ENCODE results near the gene ACBD6.

The ACBD6 gene

DNA sequence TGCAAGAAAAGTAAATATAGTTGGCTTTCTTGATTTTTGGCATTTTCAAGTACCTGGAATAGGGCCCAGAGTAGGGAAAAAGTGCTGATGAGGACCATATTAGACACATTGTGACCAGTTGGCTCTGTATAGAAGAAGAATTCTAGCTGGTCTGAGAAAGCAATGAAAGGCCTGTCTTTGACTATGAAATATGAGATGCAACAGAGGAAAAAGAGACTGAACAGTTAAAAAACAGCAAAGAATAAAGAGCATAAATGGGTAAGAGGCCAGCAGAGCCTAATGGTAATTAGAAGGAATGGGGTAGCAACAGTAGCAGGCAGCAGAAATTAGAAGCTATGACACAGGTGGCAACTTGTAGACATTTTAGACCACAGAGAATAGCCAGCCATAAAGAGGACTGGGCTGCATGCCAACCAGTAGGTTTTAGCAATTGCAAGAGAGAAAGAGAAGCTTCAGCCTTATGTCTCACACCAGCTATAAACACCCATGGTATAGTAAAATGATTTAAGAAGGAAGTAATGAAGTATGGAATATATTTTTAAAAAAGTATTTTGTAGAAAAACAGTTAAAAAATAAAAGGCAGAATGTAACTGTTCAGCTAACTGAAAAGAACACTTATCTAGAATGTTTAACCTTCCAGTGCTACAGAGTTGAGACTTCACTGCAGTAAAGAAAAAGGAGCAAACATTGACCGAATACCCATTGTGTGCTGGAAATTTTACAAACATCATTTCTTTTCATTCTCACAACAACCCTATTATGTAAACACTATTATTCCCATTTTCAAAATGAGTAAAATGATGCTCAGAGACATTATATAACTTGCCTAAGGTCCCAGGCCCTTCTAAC, 158.2 kb downstream of the ACBD6 start:
- H3K4me3 ChIP-seq (ENCODE audit: low read depth, low read length): no peak overlapping the region
- H3K36me3 ChIP-seq (ENCODE audit: control insufficient read depth, insufficient read depth, low read length): no peaks in the 10 kb centered on the region
- H3K9ac ChIP-seq (ENCODE audit: low read depth, low read length): no peak overlapping the region
- H3K27me3 ChIP-seq (ENCODE audit: control insufficient read depth, insufficient read depth, low read length): no peaks in the 10 kb centered on the region
- no peak overlapping the region for H3K27ac ChIP-seq (ENCODE audit: low read depth, low read length)
- H3K9me3 ChIP-seq (ENCODE audit: control insufficient read depth, insufficient read depth, low read length): no peaks in the 10 kb centered on the region
- no peaks in the 10 kb centered on the region for H3K4me1 ChIP-seq (ENCODE audit: control insufficient read depth, insufficient read depth, low read length)

DNA sequence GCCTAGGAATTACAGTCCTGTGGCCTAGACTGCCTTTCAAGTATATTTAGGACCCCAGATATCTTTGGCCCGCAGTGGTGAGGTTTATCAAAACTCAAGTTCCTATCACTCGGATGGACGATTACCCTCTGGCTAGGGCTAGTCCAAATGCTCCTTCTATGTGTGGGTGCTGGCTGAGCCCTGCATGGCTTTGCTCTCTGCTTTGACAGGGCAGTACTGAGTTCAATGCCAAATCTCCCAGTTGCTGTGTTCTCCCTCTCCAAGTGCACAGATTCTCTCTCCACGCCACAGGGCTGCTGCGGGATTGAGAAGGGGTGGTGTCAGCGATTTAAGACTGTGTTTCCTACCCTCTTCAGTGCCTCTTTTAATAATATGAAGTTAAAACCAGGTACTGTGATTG, 175.3 kb downstream of the ACBD6 start:
- Histone ChIP-seq H3K9me3 (ENCODE audit: control insufficient read depth, insufficient read depth, low read length) (peaks cover 2% of the 10 kb centered on the region; the same call in 1 of the 2 replicates), H3K27me3 (ENCODE audit: control insufficient read depth, insufficient read depth, low read length) (no peaks in the 10 kb centered on the region), H3K36me3 (ENCODE audit: control insufficient read depth, insufficient read depth, low read length) (no peaks in the 10 kb centered on the region), H3K9ac (ENCODE audit: low read depth, low read length) (no peak overlapping the region), H3K4me1 (ENCODE audit: control insufficient read depth, insufficient read depth, low read length) (no peaks in the 10 kb centered on the region), H3K4me3 (ENCODE audit: low read depth, low read length) (no peak overlapping the region), H3K27ac (ENCODE audit: low read depth, low read length) (no peak overlapping the region)

GRCh38 chr1:180312926-180313325, 189.5 kb downstream of the ACBD6 start:
- Histone ChIP-seq H3K27me3 (ENCODE audit: control insufficient read depth, insufficient read depth, low read length) (no peaks in the 10 kb centered on the region), H3K27ac (ENCODE audit: low read depth, low read length) (no peak overlapping the region), H3K36me3 (ENCODE audit: control insufficient read depth, insufficient read depth, low read length) (peaks cover 5% of the 10 kb centered on the region), H3K9me3 (ENCODE audit: control insufficient read depth, insufficient read depth, low read length) (no peaks in the 10 kb centered on the region), H3K4me3 (ENCODE audit: low read depth, low read length) (no peak overlapping the region), H3K9ac (ENCODE audit: low read depth, low read length) (no peak overlapping the region), H3K4me1 (ENCODE audit: control insufficient read depth, insufficient read depth, low read length) (peaks cover 11% of the 10 kb centered on the region; the same call in 1 of the 2 replicates)

GRCh38 chr1:180311011-180311730, 191.2 kb downstream of the ACBD6 start:
- peaks cover 5% of the 10 kb centered on the region for H3K36me3 ChIP-seq (ENCODE audit: control insufficient read depth, insufficient read depth, low read length)
- no peak overlapping the region for H3K27ac ChIP-seq (ENCODE audit: low read depth, low read length)
- no peak overlapping the region for H3K4me3 ChIP-seq (ENCODE audit: low read depth, low read length)
- no peak overlapping the region for H3K9ac ChIP-seq (ENCODE audit: low read depth, low read length)
- H3K27me3 ChIP-seq (ENCODE audit: control insufficient read depth, insufficient read depth, low read length): no peaks in the 10 kb centered on the region
- peaks cover 11% of the 10 kb centered on the region; the same call in 1 of the 2 replicates for H3K4me1 ChIP-seq (ENCODE audit: control insufficient read depth, insufficient read depth, low read length)
- H3K9me3 ChIP-seq (ENCODE audit: control insufficient read depth, insufficient read depth, low read length): no peaks in the 10 kb centered on the region

DNA sequence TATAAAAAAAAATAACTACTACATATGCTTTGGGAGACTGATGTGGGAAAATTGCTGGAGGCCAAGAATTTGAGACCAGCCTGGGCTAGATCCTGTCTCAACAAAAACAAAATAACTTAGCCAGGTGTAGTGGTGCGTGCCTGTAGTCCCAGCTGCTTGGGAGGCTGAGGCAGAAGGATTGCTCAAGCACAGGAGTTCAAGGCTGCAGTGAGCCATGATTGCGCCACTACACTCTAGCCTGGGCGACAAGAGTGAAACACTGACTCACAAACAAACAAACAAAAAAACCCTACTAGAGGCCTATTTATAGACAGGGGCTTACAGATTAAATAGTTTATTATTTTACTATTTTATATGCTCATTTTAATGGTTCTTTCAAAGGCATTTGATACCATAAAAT, 192.3 kb downstream of the ACBD6 start:
- Histone ChIP-seq H3K4me1 (ENCODE audit: control insufficient read depth, insufficient read depth, low read length) (peaks cover 11% of the 10 kb centered on the region; the same call in 1 of the 2 replicates), H3K4me3 (ENCODE audit: low read depth, low read length) (no peak overlapping the region), H3K27ac (ENCODE audit: low read depth, low read length) (no peak overlapping the region), H3K9ac (ENCODE audit: low read depth, low read length) (no peak overlapping the region), H3K9me3 (ENCODE audit: control insufficient read depth, insufficient read depth, low read length) (no peaks in the 10 kb centered on the region), H3K27me3 (ENCODE audit: control insufficient read depth, insufficient read depth, low read length) (no peaks in the 10 kb centered on the region), H3K36me3 (ENCODE audit: control insufficient read depth, insufficient read depth, low read length) (peaks cover 5% of the 10 kb centered on the region)

DNA sequence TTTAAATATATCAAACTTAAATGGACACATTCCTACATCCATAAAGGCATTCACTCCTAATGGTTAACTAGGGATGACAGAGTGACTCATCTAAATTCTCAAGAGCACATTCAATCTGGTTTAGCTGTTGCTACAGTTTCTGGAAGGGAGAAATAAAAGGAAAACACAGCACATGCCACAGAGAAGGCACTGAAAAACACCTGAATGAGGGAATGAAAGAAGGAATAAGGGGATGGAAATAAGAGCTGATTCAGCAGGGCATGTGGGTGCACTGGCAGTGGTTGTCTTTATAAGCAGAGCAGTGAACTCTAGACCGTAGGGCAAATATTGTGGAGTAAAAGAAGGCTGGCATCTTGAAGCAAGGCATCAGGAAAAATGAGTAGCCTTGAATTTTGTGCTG, 193.0 kb downstream of the ACBD6 start:
- Histone ChIP-seq H3K27me3 (ENCODE audit: control insufficient read depth, insufficient read depth, low read length) (no peaks in the 10 kb centered on the region), H3K9me3 (ENCODE audit: control insufficient read depth, insufficient read depth, low read length) (no peaks in the 10 kb centered on the region), H3K27ac (ENCODE audit: low read depth, low read length) (no peak overlapping the region), H3K4me1 (ENCODE audit: control insufficient read depth, insufficient read depth, low read length) (peaks cover 11% of the 10 kb centered on the region; the same call in 1 of the 2 replicates), H3K36me3 (ENCODE audit: control insufficient read depth, insufficient read depth, low read length) (peaks cover 5% of the 10 kb centered on the region), H3K9ac (ENCODE audit: low read depth, low read length) (no peak overlapping the region), H3K4me3 (ENCODE audit: low read depth, low read length) (no peak overlapping the region)

DNA sequence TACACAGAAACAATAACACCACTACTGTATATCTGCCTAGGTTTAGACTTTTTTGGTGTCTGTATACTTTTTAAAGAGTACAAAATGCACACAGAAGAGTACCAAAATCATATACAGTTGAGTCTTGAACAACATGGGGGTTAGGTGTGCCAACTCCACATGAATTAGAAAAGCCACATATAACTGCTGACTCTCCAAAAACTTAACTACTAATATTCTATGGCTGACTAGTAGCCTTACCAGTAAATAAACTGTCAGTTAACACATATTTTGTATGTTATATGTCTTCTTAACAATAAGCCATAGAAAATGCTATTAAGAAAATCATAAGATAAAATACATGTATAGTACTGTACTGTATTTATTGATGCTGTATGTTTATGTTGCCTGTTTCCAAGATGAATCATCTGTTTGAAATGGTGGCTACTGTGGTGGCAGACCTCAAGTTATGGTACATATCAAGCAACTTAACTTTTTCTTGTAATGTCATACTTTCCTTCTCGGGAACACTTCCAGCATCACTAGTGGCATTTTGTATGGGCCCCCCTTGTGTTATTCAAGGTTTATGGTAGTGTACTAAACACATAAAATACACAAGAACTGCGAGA, 201.1 kb downstream of the ACBD6 start:
- peaks cover 2% of the 10 kb centered on the region; the same call in 1 of the 2 replicates for H3K4me1 ChIP-seq (ENCODE audit: control insufficient read depth, insufficient read depth, low read length)
- H3K9me3 ChIP-seq (ENCODE audit: control insufficient read depth, insufficient read depth, low read length): no peaks in the 10 kb centered on the region
- no peaks in the 10 kb centered on the region for H3K36me3 ChIP-seq (ENCODE audit: control insufficient read depth, insufficient read depth, low read length)
- H3K27me3 ChIP-seq (ENCODE audit: control insufficient read depth, insufficient read depth, low read length): no peaks in the 10 kb centered on the region
- H3K9ac ChIP-seq (ENCODE audit: low read depth, low read length): no peak overlapping the region
- no peak overlapping the region for H3K4me3 ChIP-seq (ENCODE audit: low read depth, low read length)
- H3K27ac ChIP-seq (ENCODE audit: low read depth, low read length): no peak overlapping the region

- Histone ChIP-seq H3K27ac (ENCODE audit: low read depth, low read length) (no peak overlapping the region), H3K4me1 (ENCODE audit: control insufficient read depth, insufficient read depth, low read length) (peaks cover 2% of the 10 kb centered on the region; the same call in 1 of the 2 replicates)
Observed at GRCh38 chr1:180299479-180300221, 202.7 kb downstream of the ACBD6 start.

GRCh38 chr1:180295999-180296398, 206.4 kb downstream of the ACBD6 start:
- no peaks in the 10 kb centered on the region for H3K9me3 ChIP-seq (ENCODE audit: control insufficient read depth, insufficient read depth, low read length)
- H3K9ac ChIP-seq (ENCODE audit: low read depth, low read length): no peak overlapping the region
- H3K4me1 ChIP-seq (ENCODE audit: control insufficient read depth, insufficient read depth, low read length): peaks cover 2% of the 10 kb centered on the region; the same call in 1 of the 2 replicates
- no peaks in the 10 kb centered on the region for H3K36me3 ChIP-seq (ENCODE audit: control insufficient read depth, insufficient read depth, low read length)
- no peak overlapping the region for H3K4me3 ChIP-seq (ENCODE audit: low read depth, low read length)
- no peaks in the 10 kb centered on the region for H3K27me3 ChIP-seq (ENCODE audit: control insufficient read depth, insufficient read depth, low read length)
- no peak overlapping the region for H3K27ac ChIP-seq (ENCODE audit: low read depth, low read length)

More at GRCh38 chr1:180299479-180300221, 202.7 kb downstream of the ACBD6 start:
- H3K4me3 ChIP-seq (ENCODE audit: low read depth, low read length): no peak overlapping the region
- H3K27me3 ChIP-seq (ENCODE audit: control insufficient read depth, insufficient read depth, low read length): no peaks in the 10 kb centered on the region
- H3K9me3 ChIP-seq (ENCODE audit: control insufficient read depth, insufficient read depth, low read length): no peaks in the 10 kb centered on the region
- H3K9ac ChIP-seq (ENCODE audit: low read depth, low read length): no peak overlapping the region
- H3K36me3 ChIP-seq (ENCODE audit: control insufficient read depth, insufficient read depth, low read length): no peaks in the 10 kb centered on the region

DNA sequence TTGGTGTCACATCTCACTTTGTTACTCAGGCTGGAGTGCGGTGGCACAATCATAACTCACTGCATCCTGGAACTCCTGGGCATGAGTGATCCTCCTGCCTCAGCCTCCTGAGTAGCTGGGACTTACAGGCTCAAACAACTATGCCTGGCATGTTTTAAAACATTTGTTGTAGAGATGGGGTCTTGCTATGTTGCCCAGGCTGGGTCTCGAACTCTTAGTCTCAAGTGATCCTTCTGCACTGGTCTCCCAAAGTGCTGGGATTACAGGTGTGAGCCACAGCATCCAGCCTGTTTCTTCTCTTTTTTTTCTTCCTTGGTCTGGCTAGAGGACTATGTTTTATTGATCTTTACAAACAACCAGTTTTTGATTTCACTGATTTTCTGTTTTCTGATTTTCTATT, 207.7 kb downstream of the ACBD6 start:
- H3K9me3 ChIP-seq (ENCODE audit: control insufficient read depth, insufficient read depth, low read length): no peaks in the 10 kb centered on the region
- no peak overlapping the region for H3K27ac ChIP-seq (ENCODE audit: low read depth, low read length)
- no peaks in the 10 kb centered on the region for H3K27me3 ChIP-seq (ENCODE audit: control insufficient read depth, insufficient read depth, low read length)
- no peak overlapping the region for H3K4me3 ChIP-seq (ENCODE audit: low read depth, low read length)
- no peaks in the 10 kb centered on the region for H3K36me3 ChIP-seq (ENCODE audit: control insufficient read depth, insufficient read depth, low read length)
- H3K9ac ChIP-seq (ENCODE audit: low read depth, low read length): no peak overlapping the region
- peaks cover 2% of the 10 kb centered on the region; the same call in 1 of the 2 replicates for H3K4me1 ChIP-seq (ENCODE audit: control insufficient read depth, insufficient read depth, low read length)

All from HUES48 (cell line).